Body of pancreas (tissue), 4 donors: ENCODE data around the gene FURIN.

Source experiments
- POLR2A ChIP-seq, 3 donors: fragments of 450-650 bp; IDR thresholded peaks; one replicate each; pipeline ENCODE4 v1.6.1; 2016; ENCODE audit warnings: antibody characterized with exemption in 3 of 3, mild to moderate bottlenecking in 2 of 3
- TF ChIP-seq, protein P1 (sequence below), 7 experiments: fragments of 450-650 bp in 4 of 7; fragments of 200-600 bp in 3 of 7; sonication (generic) in 3 of 7; IDR thresholded peaks; one replicate each; pipeline ENCODE4 v1.5.1; 2016 to 2019; ENCODE audit warnings: antibody characterized with exemption in 7 of 7

DNA sequence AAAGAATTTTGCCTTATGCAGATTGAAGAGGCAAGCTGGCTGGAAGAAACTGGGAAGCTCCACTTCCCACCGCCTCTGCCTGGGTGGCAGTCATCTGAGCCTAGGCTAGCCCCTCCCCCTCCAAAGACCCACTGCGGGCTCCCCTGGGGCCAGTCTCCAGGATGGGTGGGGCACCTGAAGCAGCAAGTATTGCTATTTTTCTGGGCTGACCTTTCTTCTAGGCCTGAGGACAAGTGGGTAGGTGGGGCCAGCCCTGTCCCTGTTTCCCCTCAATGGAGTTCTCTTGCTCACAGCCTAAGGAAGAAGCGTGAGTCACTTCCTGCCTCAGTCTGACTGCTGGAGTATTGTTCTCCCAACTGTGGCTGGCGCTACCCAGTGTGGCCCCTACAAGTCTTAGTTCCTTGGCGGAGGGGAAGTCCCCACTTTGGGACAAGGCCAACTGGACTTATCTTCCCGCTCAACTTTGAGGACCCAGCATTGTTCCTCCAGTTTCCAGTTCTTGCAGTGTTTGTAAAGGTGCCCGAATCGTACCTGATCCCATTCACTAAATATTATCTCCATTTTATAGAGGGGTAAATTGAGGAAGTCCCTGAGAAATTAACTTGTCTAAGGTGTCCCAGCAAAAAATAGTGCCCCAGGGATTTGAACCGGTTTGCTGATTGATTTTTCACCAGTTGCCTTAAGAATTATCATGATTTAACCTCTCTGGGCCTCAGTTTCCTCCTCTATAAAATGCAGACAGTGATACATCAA is 1.4 kb downstream of the FURIN start:
- TF ChIP-seq, protein P1, sequence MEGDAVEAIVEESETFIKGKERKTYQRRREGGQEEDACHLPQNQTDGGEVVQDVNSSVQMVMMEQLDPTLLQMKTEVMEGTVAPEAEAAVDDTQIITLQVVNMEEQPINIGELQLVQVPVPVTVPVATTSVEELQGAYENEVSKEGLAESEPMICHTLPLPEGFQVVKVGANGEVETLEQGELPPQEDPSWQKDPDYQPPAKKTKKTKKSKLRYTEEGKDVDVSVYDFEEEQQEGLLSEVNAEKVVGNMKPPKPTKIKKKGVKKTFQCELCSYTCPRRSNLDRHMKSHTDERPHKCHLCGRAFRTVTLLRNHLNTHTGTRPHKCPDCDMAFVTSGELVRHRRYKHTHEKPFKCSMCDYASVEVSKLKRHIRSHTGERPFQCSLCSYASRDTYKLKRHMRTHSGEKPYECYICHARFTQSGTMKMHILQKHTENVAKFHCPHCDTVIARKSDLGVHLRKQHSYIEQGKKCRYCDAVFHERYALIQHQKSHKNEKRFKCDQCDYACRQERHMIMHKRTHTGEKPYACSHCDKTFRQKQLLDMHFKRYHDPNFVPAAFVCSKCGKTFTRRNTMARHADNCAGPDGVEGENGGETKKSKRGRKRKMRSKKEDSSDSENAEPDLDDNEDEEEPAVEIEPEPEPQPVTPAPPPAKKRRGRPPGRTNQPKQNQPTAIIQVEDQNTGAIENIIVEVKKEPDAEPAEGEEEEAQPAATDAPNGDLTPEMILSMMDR (IDR thresholded peaks at IDR 0.05): no peak
- TF ChIP-seq POLR2A (IDR thresholded peaks at IDR 0.05): peak in 1 of 3 donors; percentile 34
